IPS-18a (cell line): ENCODE results near the gene PEX11G.

ENCODE experiments used
- H3K27ac ChIP-seq: one replicate; pipeline ENCODE4 v1.5.1; 2013; ENCODE audit warnings: low read length
- H3K27me3 ChIP-seq: one replicate; pipeline ENCODE4 v1.6.1; 2013; ENCODE audit warnings: mild to moderate bottlenecking, low read length; ENCODE audit not compliant: control insufficient read depth, insufficient read depth
- H3K36me3 ChIP-seq: one replicate; pipeline ENCODE4 v1.6.1; 2013; ENCODE audit warnings: low read depth, low read length; ENCODE audit not compliant: control insufficient read depth
- H3K4me1 ChIP-seq: one replicate; pipeline ENCODE4 v1.6.1; 2013; ENCODE audit warnings: low read depth, low read length; ENCODE audit not compliant: control insufficient read depth
- H3K4me3 ChIP-seq: one replicate; pipeline ENCODE4 v1.5.1; 2013; ENCODE audit warnings: low read length
- H3K9ac ChIP-seq: one replicate; pipeline ENCODE4 v1.6.1; 2013; ENCODE audit warnings: mild to moderate bottlenecking, low read length, moderate library complexity
- H3K9me3 ChIP-seq: one replicate; pipeline ENCODE4 v1.6.1; 2013; ENCODE audit warnings: low read depth, low read length; ENCODE audit not compliant: control insufficient read depth

Gene PEX11G

GRCh38 chr19:7505288-7505681 lies 16.4 kb upstream of the PEX11G start:
- Histone ChIP-seq H3K36me3 (no peaks in the 10 kb centered on the region), H3K4me3 (peak overlapping the region; percentile 51), H3K4me1 (peaks cover 3% of the 10 kb centered on the region), H3K27ac (no peak overlapping the region), H3K9me3 (no peaks in the 10 kb centered on the region), H3K27me3 (peaks cover 20% of the 10 kb centered on the region), H3K9ac (no peak overlapping the region)

DNA sequence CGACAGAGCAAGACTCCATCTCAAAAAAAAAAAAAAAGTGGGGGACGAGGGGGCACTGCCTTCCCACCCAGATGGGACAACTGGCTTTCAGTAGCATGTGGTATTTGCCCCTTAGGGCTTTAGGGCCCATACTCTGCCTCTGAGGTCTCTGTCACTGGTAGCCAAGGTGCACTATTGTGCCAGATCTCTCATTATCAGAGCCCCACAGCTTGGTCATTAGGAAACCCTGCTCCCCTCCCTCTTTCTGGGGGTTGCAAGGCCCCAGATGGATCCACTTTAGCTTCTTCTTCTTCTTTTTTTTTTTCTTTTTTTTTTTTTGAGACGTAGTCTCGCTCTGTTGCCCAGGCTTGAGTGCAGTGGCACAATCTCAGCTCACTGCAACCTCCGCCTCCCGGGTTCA lies 15.8 kb upstream of the PEX11G start:
- H3K4me1 ChIP-seq: peaks cover 3% of the 10 kb centered on the region
- H3K36me3 ChIP-seq: no peaks in the 10 kb centered on the region
- H3K9ac ChIP-seq: no peak overlapping the region
- H3K4me3 ChIP-seq: no peak overlapping the region
- no peak overlapping the region for H3K27ac ChIP-seq
- H3K27me3 ChIP-seq: peaks cover 26% of the 10 kb centered on the region
- H3K9me3 ChIP-seq: no peaks in the 10 kb centered on the region

DNA sequence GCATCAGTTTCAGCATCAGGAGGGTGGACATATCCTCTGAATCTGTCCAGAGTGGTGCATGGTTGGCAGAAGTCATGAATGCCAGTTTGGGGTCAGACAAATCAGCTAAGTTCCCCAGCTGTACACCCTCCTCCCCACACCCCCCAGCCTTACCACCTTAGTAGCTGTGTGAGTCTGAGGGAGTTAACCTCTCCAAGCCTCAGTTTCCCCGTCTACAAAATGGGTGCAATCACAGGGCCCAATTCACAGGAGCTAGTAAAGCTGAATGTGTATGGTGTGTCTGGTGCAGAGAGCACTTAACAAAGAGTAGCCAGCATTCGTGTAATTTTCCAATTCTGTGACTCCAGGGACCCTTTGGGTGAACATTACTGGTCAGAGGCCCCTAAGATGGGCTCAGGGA lies 13.7 kb upstream of the PEX11G start:
- Histone ChIP-seq H3K36me3 (no peaks in the 10 kb centered on the region), H3K4me1 (no peaks in the 10 kb centered on the region), H3K9ac (no peak overlapping the region), H3K9me3 (no peaks in the 10 kb centered on the region), H3K27me3 (peaks cover 31% of the 10 kb centered on the region), H3K4me3 (no peak overlapping the region), H3K27ac (no peak overlapping the region)

- Histone ChIP-seq H3K27me3 (peaks cover 31% of the 10 kb centered on the region), H3K36me3 (no peaks in the 10 kb centered on the region), H3K9me3 (no peaks in the 10 kb centered on the region), H3K27ac (no peak overlapping the region), H3K4me1 (no peaks in the 10 kb centered on the region), H3K9ac (no peak overlapping the region), H3K4me3 (peak overlapping the region; percentile 49)
Observed at GRCh38 chr19:7500811-7501450, 12.1 kb upstream of the PEX11G start.

DNA sequence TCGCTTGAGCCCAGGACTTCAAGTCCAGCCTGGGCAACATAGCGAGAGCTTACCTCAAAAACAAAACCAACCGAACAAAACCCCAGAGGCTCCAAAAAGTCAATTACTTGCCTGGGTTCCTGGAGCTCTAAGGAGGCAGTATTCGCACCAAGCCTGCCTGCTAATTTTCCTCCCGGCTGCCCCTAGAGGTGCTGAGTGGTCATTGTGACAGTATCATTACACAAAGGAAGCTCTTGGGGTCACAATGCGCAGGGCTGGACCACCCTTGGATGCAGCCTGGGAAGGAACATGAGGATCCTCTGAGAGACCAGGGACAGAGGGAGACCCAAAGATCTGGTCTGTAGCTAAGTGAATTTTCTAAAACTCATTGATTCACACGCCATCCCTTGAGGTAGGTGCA lies 8.5 kb upstream of the PEX11G start:
- Histone ChIP-seq H3K9me3 (no peaks in the 10 kb centered on the region), H3K36me3 (no peaks in the 10 kb centered on the region), H3K4me3 (no peak overlapping the region), H3K27me3 (peaks cover 23% of the 10 kb centered on the region), H3K27ac (no peak overlapping the region), H3K4me1 (no peaks in the 10 kb centered on the region), H3K9ac (no peak overlapping the region)

DNA sequence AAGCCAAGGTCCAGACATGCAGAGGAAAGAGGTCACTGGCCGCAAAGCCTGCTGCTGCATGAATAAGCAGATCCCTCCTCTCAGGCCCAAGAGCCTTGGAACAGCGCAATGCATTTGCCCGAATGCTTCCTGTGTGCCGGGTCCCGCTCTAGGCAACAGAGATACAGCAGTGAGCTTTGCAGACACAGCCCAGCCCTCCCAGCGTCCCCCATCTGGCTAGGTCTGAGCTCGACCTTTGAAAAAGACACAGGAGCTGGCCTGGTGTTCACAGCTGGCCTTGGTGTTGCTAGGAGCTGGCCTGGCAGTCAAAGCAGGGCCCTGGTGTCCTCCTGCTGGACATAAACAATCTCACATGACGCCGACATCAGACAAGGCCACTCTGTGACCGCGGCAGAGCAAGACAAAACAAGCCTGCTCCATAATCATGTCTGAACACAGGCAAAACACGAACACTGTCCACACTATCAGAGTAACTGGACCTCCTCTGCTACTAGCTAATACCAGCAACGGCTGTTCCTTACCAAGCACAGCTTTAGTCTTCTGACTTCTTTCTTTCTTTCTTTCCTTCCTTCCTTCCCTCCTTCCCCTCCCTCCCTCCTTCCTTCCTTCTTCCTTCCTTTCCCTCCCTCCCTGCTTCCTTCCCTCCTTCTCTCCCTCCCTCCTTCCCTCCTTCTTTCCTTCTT lies 5.7 kb upstream of the PEX11G start:
- no peak overlapping the region for H3K9ac ChIP-seq
- H3K36me3 ChIP-seq: no peaks in the 10 kb centered on the region

DNA sequence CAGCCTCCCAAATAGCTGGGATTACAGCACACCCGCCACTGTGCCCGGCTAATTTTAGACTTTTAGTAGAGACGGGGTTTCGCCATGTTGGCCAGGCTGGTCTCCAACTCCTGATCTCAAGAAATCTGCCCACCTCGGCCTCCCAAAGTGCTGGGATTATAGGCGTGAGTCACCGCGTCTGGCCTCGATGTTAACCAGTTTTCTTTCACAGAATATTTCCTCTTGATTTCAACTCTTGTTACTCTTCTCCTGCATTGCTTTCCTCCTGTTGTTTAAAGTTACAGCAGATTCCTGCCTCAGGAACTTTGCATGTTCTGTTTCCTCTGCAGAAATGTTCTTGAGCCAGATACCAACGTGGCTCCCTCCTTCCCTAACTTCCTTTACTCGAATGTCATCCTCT lies 3.7 kb upstream of the PEX11G start:
- Histone ChIP-seq H3K4me3 (no peak overlapping the region), H3K27me3 (no peaks in the 10 kb centered on the region), H3K9ac (no peak overlapping the region), H3K27ac (no peak overlapping the region), H3K36me3 (no peaks in the 10 kb centered on the region), H3K4me1 (peaks cover 10% of the 10 kb centered on the region), H3K9me3 (no peaks in the 10 kb centered on the region)

More for the DNA sequence above, 5.7 kb upstream of the PEX11G start:
- Histone ChIP-seq H3K27ac (no peak overlapping the region), H3K4me3 (no peak overlapping the region), H3K27me3 (peaks cover 3% of the 10 kb centered on the region), H3K4me1 (peaks cover 4% of the 10 kb centered on the region), H3K9me3 (no peaks in the 10 kb centered on the region)

GRCh38 chr19:7492142-7492541 lies 3.3 kb upstream of the PEX11G start:
- Histone ChIP-seq H3K27ac (no peak overlapping the region), H3K36me3 (no peaks in the 10 kb centered on the region), H3K4me3 (no peak overlapping the region), H3K4me1 (peaks cover 10% of the 10 kb centered on the region), H3K27me3 (no peaks in the 10 kb centered on the region), H3K9me3 (no peaks in the 10 kb centered on the region), H3K9ac (no peak overlapping the region)

GRCh38 chr19:7489609-7490044 lies 792 bp upstream of the PEX11G start:
- peak overlapping the region; percentile 71 for H3K9ac ChIP-seq
- H3K4me3 ChIP-seq: no peak overlapping the region
- no peaks in the 10 kb centered on the region for H3K27me3 ChIP-seq
- H3K4me1 ChIP-seq: peaks cover 10% of the 10 kb centered on the region
- H3K9me3 ChIP-seq: no peaks in the 10 kb centered on the region
- no peaks in the 10 kb centered on the region for H3K36me3 ChIP-seq
- no peak overlapping the region for H3K27ac ChIP-seq

DNA sequence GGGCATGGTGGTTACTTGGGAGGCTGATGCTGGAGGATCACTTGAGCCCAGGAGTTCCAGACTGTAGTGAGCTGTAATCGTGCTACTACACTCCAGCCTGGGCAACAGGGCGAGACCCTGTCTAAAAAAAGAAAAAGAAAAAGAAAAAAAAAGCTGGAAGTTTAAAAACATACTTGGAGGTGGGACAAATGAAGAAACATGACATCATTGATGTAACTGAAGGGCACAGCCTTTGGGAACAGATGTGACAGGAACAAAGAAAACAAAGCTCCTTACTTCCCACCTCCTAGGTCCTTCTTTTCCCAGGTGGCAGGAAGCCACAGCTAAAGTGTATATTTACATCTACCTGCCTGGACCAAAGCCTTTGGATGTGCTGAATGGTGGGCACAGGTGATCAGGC lies 1.9 kb downstream of the PEX11G start:
- H3K4me3 ChIP-seq: no peak overlapping the region
- H3K36me3 ChIP-seq: no peaks in the 10 kb centered on the region
- H3K4me1 ChIP-seq: peaks cover 18% of the 10 kb centered on the region
- no peaks in the 10 kb centered on the region for H3K27me3 ChIP-seq
- H3K9ac ChIP-seq: no peak overlapping the region
- no peaks in the 10 kb centered on the region for H3K9me3 ChIP-seq
- H3K27ac ChIP-seq: no peak overlapping the region

DNA sequence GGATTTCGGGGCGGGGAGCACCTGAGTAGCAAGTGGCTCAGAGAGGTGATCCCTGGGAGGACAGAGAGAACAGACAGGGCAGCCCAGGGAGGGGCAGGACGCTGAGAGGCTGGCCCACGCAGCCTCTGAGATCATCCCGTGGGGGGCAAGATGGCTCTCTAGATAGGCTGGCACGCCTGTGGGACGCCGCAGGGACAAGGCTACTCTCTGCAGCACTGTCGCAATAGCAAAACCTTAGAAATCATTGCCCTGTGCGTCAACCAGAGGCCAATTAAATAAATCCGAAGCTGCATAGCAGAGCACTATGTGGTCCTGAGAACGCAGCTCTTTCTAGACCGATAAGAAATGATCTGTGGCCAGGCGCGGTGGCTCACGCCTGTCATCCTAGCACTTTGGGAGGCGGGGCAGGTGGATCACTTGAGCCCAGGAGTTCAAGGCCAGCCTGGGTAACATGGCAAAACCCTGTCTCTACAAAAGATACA lies 5.1 kb downstream of the PEX11G start:
- no peak overlapping the region for H3K27ac ChIP-seq
- peak overlapping the region; percentile 46 for H3K4me3 ChIP-seq
- H3K9ac ChIP-seq: peak overlapping the region; percentile 55

More for the DNA sequence above, 5.1 kb downstream of the PEX11G start:
- Histone ChIP-seq H3K9me3 (no peaks in the 10 kb centered on the region), H3K36me3 (no peaks in the 10 kb centered on the region), H3K27me3 (no peaks in the 10 kb centered on the region), H3K4me1 (peaks cover 8% of the 10 kb centered on the region)
